ENCODE data around the gene SOHLH2.

GRCh38 chr13:36261011-36261410 is 46.7 kb upstream of the SOHLH2 start:
- TF ChIP-seq, protein P1, sequence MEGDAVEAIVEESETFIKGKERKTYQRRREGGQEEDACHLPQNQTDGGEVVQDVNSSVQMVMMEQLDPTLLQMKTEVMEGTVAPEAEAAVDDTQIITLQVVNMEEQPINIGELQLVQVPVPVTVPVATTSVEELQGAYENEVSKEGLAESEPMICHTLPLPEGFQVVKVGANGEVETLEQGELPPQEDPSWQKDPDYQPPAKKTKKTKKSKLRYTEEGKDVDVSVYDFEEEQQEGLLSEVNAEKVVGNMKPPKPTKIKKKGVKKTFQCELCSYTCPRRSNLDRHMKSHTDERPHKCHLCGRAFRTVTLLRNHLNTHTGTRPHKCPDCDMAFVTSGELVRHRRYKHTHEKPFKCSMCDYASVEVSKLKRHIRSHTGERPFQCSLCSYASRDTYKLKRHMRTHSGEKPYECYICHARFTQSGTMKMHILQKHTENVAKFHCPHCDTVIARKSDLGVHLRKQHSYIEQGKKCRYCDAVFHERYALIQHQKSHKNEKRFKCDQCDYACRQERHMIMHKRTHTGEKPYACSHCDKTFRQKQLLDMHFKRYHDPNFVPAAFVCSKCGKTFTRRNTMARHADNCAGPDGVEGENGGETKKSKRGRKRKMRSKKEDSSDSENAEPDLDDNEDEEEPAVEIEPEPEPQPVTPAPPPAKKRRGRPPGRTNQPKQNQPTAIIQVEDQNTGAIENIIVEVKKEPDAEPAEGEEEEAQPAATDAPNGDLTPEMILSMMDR (IDR thresholded peaks at IDR 0.05) = no peak
- no peak for TF ChIP-seq POLR2A (IDR thresholded peaks at IDR 0.05)
